NCI-H510A (cell line): ENCODE results near the gene TMCO5A.
"Not testable (repeated sequence)": the region's sequence is repeated elsewhere in the genome, so short reads cannot be mapped to it uniquely, and the experiment has no call there.

Experiments
- DNase-seq: peaks from one replicate; lab custom pipeline; 2025; lab: John Stamatoyannopoulos, UW

TMCO5A gene

DNA sequence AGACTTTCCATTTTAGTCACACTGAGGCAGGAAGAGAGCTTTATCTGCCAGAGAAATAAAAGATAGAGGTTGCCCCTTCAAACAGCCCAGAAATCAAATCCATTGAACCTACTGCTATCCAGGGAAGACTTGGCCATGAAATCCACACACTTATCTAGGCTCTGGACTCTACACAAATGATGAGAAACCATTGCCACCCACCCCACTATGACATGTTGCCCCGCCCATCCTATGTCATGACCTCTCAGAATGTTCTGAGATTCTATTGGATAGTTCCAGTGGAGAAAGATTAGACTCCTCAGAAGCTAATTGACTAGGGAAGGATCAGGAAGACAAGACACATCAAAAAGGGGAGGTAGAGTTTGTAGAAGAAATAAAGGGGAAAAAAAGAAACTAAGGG lies at the start of gene TMCO5A:
Gene TMCO5A, plus strand, starts transcription at position 301 of the 400 bp plus-strand sequence. CDS start 1,684 bp downstream, outside the sequence.
- DNase-seq = no peak

DNA sequence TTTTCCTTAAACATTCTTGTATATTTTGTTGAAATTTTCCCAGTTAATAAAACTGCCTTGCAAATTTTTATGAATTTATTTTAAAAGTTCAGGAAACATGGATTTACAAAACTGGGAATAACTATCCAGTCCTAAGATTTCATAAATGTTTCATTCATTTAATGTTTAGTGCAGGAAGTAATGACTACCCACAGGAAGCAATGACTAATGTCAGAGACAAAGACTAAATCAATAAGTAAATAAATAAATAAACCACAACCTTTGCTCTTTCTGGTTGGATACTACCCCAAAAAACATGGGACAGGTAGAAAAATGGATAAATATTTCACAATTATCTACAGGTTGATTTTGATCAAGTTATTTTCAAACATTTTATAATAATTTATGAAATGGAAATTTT lies 48.8 kb upstream of the TMCO5A start:
- no peak for DNase-seq

DNA sequence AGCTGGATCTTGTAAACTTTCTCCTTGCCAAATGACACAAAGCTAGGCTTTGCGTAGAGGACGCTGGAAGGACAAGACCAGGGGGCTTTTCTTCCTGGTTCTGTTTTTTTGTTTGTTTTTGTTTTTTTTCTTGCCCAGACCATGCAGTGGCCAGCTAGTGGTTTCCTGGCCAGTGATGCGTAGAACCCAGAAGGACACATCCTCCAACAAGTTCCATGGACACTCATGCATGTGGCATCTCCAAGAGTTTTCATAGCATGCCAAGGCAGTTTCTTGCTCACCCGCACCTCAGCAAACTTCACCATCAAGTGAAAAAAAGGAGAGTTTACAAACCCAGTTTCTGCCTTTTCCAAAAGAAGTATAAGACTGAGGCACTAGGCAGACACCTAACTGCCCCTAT lies 46.1 kb upstream of the TMCO5A start:
- no peak for DNase-seq

DNA sequence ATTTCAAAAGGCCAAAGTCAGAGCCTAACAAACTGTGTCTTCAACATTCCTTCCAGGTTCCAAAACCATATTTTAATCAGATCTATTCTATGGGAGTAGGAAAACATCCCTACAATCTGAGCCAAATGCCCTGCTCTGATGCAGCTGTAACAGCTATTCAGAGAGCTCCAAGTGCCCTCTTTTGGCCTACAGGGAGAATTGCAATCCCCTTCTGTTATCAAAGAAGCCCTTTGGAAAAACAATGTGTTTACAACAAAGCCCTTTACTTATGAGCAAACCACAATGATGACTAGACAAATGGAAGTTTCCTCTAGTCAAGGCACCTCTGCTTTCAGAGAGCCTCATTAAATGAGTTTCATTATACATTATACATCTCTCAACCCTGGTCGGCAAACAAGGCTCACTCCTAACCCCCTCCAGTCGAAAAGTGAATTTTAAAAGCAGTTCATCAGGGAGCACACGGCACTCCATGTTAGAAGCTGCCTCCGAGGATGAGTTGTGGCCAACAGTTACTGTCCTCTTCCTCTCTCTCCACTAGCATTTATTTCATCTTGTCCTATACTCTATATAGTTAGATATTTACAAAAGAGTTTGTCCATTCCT lies 42.6 kb upstream of the TMCO5A start:
- DNase-seq = no peak

DNA sequence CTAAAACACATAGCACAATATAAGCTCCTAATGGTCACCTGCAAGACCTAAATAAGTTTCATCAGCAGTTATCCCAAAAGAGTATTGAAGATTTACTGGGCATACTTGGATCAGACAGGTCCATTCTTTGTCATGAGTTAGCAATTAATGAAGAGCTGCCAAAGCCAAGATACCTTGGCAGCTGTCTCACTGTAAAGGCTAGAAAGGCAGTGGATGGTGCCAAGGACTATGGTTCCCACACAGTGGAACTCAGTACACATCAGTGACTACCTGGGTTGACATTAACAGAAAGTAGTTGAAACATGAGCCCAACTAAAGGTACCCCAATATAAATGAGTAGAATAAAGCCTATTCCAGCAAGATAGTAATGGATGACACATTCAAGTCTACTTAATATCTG lies 41.1 kb upstream of the TMCO5A start:
- no peak for DNase-seq

DNA sequence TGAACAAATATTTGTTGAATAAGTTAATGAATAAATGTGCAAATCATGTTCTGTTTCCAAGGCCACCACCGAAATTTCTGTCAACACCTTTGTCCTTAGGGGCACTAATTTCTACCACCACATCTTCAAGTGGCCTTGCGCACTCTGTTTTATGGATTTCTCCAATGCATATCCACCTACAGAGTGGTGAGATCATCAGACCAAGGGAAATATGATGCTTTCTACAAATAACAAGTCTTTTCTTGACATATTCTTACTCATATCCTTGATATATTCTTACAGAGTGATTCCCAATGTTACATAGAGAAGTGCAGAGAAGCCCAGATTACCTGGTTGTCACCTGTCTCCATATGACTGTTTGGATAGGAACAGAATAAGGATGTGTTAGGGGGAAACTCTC lies 36.1 kb upstream of the TMCO5A start:
- no peak for DNase-seq

DNA sequence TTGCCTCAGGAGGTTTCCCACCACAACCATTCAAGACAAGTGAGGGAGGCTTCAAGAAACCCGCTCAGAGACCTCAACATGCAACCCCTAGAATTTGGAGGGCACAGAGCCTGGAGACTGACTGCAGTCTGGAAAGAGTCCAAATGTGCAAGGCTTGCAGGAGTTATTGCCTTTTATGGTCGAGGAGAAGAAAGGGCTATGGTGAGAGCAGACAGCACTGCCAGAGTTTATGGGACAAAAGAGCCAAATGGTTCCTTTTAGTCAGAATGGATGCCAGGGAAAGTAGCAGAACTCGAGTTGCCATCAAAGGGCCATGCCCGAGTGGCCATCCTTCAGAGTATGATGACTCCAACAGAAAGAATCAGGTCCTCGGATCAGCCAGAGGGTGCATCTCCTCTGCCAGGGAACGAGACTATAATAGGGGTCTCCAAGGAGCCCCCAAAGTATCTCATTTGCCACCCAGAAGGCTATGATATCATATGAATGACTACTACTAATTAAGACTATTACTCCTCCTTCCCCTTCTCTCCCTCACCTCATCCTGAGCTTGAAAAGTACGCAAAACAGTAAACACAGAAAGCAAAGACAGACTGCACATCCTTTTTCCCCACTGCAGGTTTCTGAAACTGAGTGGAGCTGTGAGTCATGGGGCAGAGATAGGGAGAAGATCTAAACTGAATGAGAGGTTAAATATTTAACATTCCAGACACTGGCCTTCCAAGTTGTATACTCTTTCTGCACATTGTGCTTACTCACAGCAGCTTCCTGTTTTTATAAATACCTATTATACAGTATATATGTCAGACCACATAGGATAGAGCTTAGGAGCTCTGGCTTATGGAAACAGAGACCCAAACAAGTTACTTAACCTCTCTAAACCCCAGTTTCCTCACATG lies 33.9 kb upstream of the TMCO5A start:
- DNase-seq = no peak

DNA sequence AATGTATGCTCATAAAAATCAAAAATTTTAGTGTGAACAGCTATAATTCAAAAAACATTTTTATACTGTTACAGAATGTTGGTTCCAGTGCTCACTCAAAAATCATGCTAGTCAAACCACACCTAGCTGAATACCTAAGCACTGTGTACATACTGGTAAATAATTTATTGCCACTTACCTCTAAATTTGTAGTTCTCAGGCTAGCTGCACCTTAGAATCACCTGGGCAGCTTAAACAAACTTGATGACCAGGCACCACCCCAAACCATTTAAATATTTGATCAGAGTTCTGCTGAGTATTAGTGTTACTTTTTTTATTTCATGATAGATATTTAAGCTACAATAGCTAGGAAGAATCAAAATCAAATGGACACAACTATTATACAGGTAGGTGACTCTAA lies 32.3 kb upstream of the TMCO5A start:
- DNase-seq = no peak

DNA sequence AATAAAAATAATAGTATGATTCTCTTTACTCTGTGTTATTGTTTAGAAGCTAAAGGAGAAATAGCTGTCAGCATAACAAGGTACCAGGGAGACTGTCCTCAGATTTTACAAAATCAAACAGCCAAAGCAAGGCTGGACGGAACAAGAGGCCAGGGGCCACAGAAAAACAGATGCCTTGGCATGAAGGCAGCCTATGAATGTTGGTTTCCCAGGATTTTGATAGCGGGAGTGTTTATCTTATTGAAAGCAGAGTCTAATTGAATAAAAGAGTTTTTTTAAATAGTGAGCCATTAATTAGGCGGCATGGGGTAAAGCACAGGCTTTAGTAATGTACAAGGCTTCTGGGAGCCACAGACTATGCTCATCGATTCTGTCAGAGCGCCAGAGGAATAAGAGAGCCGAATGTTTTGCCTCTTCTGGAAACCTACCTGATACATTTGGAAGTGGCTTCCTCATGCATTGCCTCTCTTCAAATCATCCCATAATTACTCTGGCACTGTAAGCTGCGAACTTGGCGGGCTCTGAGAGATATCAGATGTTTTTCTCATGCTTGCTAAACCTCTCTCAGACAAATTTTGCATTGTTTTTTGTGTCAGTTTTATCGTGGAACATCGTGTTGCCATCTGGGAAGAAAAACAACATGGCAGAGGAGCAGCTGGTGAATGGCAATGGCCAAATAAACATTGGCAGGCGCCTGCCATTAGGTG lies 30.4 kb upstream of the TMCO5A start:
- DNase-seq = no peak

DNA sequence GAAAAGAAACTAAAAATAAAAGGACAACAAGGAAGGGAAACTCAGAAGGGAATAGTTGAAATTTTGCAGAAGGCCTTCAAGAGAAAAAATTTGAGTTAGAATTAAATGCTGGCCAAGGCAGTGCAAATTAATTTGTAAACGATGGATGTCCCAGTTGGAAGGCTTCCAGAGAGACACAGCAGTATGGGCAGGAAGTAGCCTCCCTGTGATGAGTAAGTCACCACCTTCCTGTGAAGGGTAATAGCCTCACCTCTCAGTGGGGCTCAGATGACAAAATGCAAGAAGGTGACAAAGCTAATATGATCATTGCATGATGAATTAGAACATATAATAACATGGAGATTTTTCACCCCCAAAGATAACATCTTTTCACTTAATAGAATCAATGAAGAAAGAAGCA lies 27.3 kb upstream of the TMCO5A start:
- no peak for DNase-seq

DNA sequence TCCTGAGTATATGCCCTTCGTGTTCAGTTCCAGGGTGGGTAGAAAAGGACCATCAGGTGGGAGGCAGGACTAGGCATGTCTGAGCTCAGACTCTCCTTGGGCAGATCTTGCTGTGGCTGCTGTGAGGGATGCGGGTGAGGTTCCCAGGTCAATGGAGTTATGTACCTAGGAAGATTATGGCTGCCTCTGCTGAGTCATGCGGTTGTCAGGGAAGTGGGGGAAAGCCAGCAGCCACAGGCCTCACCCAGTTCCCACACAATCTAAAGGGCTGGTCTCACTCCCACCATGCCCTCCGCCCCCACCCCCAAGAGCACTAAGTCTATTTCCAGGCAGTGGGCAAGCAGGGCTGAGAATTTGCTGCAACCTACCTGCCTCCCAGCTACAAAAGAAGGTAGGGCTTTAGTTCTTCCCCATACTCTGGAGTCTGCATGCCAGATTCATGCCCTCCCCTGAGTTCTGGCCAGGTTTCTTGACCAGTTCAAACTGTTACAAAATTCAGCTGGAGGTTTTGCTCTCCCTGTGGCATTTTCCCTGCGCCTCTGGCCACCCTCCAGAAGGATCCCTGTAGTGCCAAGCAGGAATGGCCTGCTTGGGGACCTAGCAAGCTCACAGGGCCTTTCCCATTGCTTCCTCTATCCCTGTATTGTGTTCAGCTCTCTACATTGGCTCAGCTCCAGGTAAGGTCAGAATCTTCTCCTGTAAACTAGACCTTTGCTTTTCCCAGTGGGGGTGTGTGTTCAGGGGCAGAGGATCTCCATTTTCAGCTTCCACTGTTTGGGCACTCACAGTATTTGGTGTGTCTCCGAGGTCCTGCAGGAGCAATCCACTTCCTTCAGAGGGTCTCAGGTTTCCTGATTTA lies 12.7 kb upstream of the TMCO5A start:
- no peak for DNase-seq

DNA sequence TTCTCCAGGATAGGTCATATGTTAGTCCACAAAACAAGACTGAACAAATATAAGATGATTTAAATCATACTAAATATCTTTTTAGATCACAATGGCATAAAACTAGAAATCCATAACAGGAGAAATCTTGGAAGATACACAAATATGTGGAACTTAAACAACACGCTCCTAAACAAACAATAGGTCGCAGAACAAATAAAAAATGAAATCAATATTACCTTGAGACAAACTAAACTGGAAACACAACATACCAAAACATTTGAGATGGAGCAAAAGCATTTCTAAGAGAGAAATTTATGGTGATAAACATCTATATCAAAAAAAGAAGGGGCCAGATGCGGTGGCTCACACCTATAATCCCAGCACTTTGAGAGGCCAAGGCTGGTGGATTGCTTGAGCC lies 8.3 kb upstream of the TMCO5A start:
- DNase-seq = no peak

DNA sequence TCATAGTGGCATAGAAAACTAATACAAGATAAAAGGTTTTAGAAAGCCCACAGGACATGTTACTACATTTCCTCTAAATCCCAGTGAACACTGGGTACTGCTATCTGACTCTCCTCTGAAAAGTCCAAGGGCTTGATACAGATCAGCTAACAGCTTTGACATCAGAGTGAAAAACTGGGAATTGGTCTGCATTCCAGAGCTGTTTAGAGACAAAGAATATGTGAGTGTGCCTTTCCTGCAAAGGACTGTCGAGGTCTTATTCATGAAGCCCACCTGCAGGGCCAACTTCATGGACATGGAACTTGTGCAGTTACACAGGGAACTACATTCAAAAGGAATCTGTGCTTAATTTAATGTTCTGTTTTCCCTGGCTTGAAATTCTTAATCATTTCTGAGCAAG lies 5.2 kb upstream of the TMCO5A start:
- no peak for DNase-seq

DNA sequence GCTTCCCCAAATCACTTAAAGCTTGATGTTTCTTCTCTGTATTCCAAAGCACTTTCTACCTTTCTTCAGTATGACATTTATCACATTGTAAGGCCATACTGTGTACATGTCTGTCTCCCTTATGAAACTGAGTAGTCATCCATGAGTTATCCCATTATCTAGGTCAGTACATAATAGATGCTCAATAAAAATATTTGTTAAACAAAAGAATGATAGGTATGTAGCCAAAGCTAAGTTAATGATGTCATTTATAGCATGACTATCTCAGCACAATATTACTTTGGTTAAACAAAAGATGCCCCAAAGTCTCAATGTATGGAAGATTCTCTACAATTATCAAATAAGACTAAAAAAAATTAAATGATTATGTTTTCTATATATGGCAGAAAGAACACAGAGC lies 3.1 kb upstream of the TMCO5A start:
- DNase-seq = no peak

DNA sequence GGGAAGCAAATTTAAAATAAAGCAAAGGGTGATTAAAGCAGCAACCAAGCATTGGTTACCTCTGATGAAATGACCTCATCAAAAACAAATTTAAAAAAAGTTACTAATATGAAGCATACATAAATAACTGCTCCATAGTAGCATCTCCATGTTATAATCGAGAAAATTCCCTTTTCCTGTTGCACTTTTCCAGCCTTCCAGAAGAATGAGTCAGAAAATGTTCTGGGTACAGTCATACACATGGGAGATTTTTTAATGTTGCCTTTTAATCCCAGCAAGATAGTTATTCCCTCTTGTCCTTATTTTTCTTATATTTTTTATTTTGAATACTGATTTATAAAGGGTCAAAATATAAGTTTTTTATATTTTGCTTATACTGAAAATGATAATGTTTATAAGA lies 2.6 kb upstream of the TMCO5A start:
- DNase-seq = no peak

DNA sequence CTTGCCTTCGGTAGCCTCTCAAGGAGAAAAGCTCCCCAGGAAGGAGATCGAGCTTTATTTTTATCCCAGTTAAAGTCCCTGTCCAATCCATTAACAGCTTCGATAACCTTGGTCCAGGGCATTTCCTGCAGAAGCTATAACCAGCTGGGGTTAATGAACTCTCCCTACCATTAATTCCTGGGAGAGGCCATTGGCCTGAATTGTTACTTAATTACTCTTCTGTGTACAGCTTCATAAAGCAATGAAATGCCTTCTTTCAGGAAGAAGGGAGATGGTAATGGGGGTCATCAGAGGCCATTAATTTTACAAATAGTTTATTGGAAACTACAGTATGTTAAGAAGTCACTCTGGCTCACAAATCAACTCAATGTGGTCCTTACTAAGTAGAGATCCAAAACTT lies 1.9 kb upstream of the TMCO5A start:
- DNase-seq = no peak

DNA sequence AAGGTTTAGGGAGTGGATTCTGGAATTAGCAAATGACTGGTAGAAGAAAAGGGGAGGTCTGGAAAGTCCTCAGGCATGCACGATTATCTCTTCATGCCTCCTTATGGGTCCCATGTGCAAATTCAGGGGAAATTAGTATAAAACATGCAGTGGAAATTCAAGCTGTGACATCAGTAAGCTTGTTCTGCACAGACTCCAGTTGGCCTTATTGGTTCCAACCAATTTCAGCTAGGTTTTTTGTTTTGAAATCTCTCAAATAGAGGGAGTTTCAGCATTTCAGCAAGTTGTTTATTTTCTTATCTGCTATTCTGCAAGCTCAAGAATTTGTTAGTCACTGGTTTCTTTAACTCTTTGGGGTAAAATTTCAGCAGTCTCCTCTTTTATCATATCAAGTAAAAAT lies 774 bp upstream of the TMCO5A start:
- DNase-seq = no peak

DNA sequence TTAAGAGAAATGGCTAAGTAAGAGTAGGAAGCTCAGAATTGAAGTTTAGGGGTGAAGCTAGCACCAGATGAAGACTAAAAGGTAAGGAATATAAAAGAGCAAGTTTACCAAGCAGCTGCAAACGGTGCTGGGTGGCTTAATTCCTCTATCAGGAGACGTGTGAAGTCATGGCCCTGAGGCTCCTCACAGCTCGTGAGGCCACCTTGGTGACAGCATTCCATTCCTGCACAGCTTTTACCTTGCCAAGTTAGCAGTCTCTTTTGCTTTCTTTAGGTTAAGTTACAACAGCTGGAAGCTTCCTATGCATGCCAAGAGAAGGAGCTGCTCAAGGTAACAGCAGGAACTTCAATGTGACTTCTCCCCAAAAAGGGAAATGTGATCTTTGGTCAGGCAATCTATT lies 6.4 kb downstream of the TMCO5A start:
- DNase-seq = no peak

DNA sequence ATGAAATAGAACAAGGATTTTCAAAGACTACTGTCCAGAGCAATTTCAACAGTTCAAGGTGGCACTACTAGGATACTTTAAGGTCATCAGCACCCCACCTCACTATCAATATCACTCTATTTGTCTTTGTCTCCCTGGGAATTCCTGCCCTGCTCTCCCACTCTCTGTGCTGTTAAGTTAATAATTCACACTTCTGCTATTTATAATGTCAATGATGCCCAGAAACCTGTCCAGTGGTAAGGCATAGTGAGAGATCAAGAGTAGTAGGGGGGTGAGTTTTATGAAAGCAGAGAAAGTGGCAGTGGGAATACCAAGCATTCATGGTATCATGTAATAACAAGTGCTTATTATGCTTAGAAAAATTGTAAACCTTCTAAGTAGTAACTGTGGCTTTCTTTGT lies 7.3 kb downstream of the TMCO5A start:
- no peak for DNase-seq

DNA sequence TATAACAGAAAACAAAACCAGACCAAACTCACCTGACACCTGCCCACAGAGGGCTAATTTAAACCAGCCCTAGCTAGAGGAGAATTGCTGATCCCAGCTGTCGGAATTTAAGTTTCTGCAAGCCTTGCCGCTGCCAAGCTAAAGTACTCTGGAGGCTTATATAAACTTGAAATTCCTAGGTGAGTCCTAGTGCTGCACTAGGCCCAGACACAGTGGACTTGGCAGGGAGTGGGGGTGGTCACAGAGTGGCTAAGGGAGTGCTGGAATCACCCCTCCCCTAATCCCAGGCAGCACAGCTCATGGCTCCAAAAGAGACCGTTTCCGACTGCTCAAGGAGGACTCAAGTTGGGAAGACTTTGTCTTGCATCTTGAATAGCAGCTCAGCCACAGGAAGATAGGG lies 17.6 kb downstream of the TMCO5A start:
- DNase-seq = no peak

DNA sequence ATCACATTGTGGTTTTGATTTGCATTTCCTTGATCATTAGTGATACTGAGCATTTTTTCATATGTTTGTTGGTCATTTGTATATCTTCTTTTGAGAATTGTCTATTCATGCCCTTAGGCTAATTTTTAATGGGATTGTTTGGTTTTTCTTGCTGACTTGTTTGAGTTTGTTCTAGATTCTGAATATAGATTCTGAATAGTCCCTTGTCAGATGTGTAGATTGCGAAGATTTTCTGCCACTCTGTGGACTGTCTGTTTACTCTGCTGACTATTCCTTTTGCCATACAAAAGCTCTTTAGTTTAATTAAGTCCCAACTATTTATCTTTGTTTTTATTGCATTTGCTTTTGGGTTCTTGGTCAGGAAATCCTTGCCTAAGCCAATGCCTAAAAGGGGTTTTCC lies 26.3 kb downstream of the TMCO5A start:
- DNase-seq = not testable (repeated sequence)

DNA sequence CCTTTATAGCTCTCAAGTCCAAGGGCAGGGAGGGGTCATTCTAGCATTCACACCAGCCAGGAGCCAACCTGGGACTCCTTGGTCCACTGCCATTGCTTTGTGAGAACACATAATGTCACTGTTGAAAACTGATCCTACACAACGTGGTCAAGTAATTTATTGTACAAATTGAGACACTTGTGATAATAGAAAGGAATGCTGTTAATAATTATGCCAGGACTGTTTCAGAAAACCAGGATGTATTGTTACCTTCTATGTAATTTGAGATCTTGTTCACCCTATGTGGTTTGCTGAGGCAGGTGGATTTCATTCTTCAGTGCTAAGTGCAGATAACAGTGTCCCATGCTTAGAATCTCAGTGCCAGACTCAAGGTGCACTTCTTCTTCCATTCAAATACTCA lies 33.3 kb downstream of the TMCO5A start:
- no peak for DNase-seq
